ENCODE measurements around the gene WIF1.

The WIF1 gene

GRCh38 chr12:65022960-65023359, 98.1 kb downstream of the WIF1 start:
- DNase-seq (ENCODE audit: low spot score): no peak

GRCh38 chr12:65022421-65022820, 98.7 kb downstream of the WIF1 start:
- no peak for DNase-seq (ENCODE audit: low spot score)

GRCh38 chr12:65019696-65020234, 101.3 kb downstream of the WIF1 start:
- no peak for DNase-seq (ENCODE audit: low spot score)

DNA sequence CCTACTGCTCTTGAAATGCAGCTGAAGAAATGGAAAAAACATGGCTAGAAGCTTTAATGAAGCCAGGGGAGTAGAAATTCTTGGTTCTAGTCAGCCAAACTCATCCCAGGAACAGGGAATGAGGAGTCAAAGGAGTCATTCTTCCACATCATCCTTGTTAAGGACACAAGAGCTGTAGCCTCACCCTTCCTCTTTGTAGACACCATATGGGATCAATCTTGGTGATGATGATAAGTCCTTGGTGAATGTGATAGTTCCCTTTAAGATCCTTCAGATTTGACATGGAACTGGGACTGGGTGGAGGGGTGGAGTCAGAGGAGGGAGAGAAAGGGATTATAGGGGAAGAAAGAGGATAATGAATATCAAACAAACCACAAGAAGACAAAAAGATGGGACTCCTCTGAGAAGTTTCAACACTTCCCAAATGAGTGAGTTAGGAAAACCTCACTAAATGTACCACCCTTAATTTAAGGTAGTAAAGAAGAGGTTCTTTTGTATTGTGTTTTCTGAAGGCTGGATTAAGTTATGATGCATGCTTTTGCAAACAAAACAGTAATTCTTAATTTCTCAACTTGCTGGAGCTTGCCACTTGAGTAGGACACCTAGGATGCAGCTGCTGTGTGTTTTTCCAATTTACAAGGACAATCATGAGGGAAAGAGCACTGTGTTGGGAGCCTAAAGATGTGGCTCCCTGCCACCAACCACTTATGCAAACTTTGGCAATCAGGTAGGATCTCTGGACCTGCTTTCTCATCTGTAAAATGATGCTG, 104.0 kb downstream of the WIF1 start:
- DNase-seq (ENCODE audit: low spot score): no peak

GRCh38 chr12:65015850-65016249, 105.3 kb downstream of the WIF1 start:
- no peak for DNase-seq (ENCODE audit: low spot score)

GRCh38 chr12:65014504-65015271, 106.4 kb downstream of the WIF1 start:
- no peak for DNase-seq (ENCODE audit: low spot score)

DNA sequence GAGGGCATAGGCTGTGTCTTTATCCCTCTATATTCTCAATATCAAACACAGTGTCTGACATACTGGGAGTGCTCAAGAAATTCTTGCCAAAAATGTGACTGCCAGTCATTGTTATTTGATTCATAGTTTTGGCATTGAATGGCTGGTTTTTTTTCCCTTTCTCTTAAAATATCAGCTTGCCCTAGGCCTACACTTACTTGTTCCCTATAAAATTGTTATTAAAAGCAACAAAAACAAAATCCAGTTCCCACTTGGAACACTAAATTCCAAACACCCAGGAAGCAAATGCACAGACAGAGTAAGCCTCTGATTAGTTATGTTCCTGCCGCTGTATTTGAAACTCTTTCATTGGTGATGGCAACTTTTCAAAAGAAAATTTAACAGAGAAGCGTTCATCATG, 110.7 kb downstream of the WIF1 start:
- DNase-seq (ENCODE audit: low spot score): no peak

- no peak for DNase-seq (ENCODE audit: low spot score)
Observed at GRCh38 chr12:65005716-65006115, 115.4 kb downstream of the WIF1 start.

DNA sequence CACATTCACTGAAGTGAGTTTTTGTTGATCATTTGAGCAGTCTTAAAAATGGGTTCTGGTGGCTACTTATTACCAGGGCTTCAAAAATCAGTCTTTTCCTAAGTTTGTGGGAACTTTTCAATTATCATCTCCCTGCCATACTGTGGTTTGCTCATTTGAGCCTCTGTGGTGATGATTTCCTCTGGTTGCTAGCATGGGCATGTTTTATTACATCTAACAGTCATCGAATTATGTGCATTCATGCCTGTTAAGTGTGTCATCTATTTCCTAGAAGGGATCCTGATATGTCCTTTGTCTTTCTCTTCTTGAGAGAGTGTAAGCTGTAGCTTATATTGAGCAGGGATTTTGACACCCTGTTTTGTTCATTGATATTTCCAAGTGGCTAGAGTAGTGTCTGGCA, 116.8 kb downstream of the WIF1 start:
- DNase-seq (ENCODE audit: low spot score): no peak
